A673 (cell line): ENCODE measurements around the gene G3BP2. TPM values are rescaled to one million over a fixed set of nuclear protein-coding genes. Genes with fewer than 3 reads are reported as not detected.

Experiments used
- BruUV-seq: library from RNA; stranded (reverse); fragments of 400-500 nt; replicated peaks from 2 replicates; lab custom pipeline; 2021; lab: Mats Ljungman, UMichigan
- CTCF ChIA-PET: fragments of 300-600 bp; sonication (Branson Sonifier 250); formaldehyde crosslinking; loops from one replicate; lab custom pipeline; 2022; ENCODE audit warnings: antibody characterized with exemption; lab: Charles Lee
- POLR2A ChIA-PET: fragments of 300-600 bp; sonication (Branson Sonifier 250); formaldehyde crosslinking; loops from one replicate; lab custom pipeline; 2022; ENCODE audit warnings: antibody characterized with exemption; ENCODE audit not compliant: low non-redundant PET; lab: Charles Lee
- DNase-seq: peaks from one replicate; pipeline ENCODE4 v3.0.0-alpha.2; 2015; ENCODE audit warnings: low spot score
- H3K27ac ChIP-seq: fragments of 200-600 bp; sonication (generic); 2 replicates; pipeline ENCODE4 v1.5.1; 2016; ENCODE audit warnings: mixed run types, low read depth, mild to moderate bottlenecking, mixed read lengths, antibody characterized with exemption, low read length; ENCODE audit not compliant: poor library complexity, severe bottlenecking
- H3K27me3 ChIP-seq: fragments of 200-600 bp; sonication (generic); replicated peaks from 2 replicates; pipeline ENCODE4 v1.6.1; 2017; ENCODE audit warnings: mixed run types, low read depth, mild to moderate bottlenecking, mixed read lengths, antibody characterized with exemption, low read length; ENCODE audit not compliant: insufficient read depth, poor library complexity
- H3K36me3 ChIP-seq: fragments of 200-600 bp; sonication (generic); 2 replicates; pipeline ENCODE4 v1.6.1; 2016; ENCODE audit warnings: mixed run types, mild to moderate bottlenecking, mixed read lengths, antibody characterized with exemption, low read length; ENCODE audit not compliant: insufficient read depth, poor library complexity, severe bottlenecking
- H3K4me1 ChIP-seq: fragments of 200-600 bp; sonication (generic); 2 replicates; pipeline ENCODE4 v1.6.1; 2017; ENCODE audit warnings: mixed run types, mild to moderate bottlenecking, mixed read lengths, antibody characterized with exemption, low read length; ENCODE audit not compliant: insufficient read depth, poor library complexity, severe bottlenecking
- H3K4me3 ChIP-seq: fragments of 200-600 bp; sonication (generic); 2 replicates; pipeline ENCODE4 v1.5.1; 2016; ENCODE audit warnings: low read depth, mixed run types, mild to moderate bottlenecking, mixed read lengths, low read length; ENCODE audit not compliant: poor library complexity, severe bottlenecking
- H3K9me3 ChIP-seq: fragments of 200-600 bp; sonication (generic); 2 replicates; pipeline ENCODE4 v1.6.1; 2016; ENCODE audit warnings: mixed run types, low read depth, mild to moderate bottlenecking, mixed read lengths, antibody characterized with exemption, low read length; ENCODE audit not compliant: poor library complexity, severe bottlenecking
- CTCF ChIP-seq: fragments of 300-800, 200-600 bp; sonication (generic); conservative IDR thresholded peaks from 2 replicates; pipeline ENCODE4 v1.5.1; 2017; ENCODE audit warnings: low read depth, mild to moderate bottlenecking, antibody characterized with exemption, low read length, moderate library complexity, mixed read lengths
- EZH2 ChIP-seq: fragments of 200-600 bp; sonication (generic); IDR thresholded peaks from 2 replicates; pipeline ENCODE4 v1.6.1; 2017; ENCODE audit warnings: borderline replicate concordance, low read depth, mild to moderate bottlenecking, mixed read lengths, antibody characterized with exemption, low read length; ENCODE audit not compliant: poor library complexity, severe bottlenecking
- intact Hi-C: fragments of 100-400 bp; cut with micrococcal nuclease; formaldehyde crosslinking; loops from one replicate; pipeline ENCODE4 v1.10.0; 2022; ENCODE audit not compliant: unreplicated experiment
- total RNA-seq: library from RNA; stranded (reverse); gene quantifications from 2 replicates; pipeline ENCODE4 v1.2.3, GENCODE V29; 2021

G3BP2 gene
- total RNA-seq, 1 experiment from 2014 or later = 124 TPM

- POLR2A ChIA-PET = no interaction called here
- CTCF ChIA-PET = no interaction called here
- intact Hi-C loops = no loop called here
- DNase-seq = no peak
- H3K27me3 ChIP-seq = no peaks in the 10 kb centered on the region
- TF ChIP-seq EZH2 (no peak), CTCF (no peak)
- no peak overlapping the region for H3K4me3 ChIP-seq
- H3K27ac ChIP-seq = no peak overlapping the region
- no peaks in the 10 kb centered on the region for H3K4me1 ChIP-seq
- H3K9me3 ChIP-seq = no peaks in the 10 kb centered on the region
- BruUV-seq = no TSS peak
- H3K36me3 ChIP-seq = peaks cover 32% of the 10 kb centered on the region
Observed at GRCh38 chr4:75644095-75644494, 29.1 kb downstream of the G3BP2 start.

GRCh38 chr4:75643651-75644050, 29.6 kb downstream of the G3BP2 start:
- no peak for TF ChIP-seq EZH2
- TF ChIP-seq CTCF = no peak
- Histone ChIP-seq H3K36me3 (peaks cover 32% of the 10 kb centered on the region), H3K4me3 (no peak overlapping the region), H3K9me3 (no peaks in the 10 kb centered on the region), H3K27me3 (no peaks in the 10 kb centered on the region), H3K27ac (no peak overlapping the region), H3K4me1 (no peaks in the 10 kb centered on the region)
- no peak for DNase-seq
- no TSS peak for BruUV-seq
- ChIA-PET POLR2A (no interaction called here), CTCF (no interaction called here)
- intact Hi-C loops = no loop called here

- intact Hi-C loops = no loop called here
- H3K4me1 ChIP-seq = no peaks in the 10 kb centered on the region
- H3K27me3 ChIP-seq = no peaks in the 10 kb centered on the region
- no peak overlapping the region for H3K27ac ChIP-seq
- H3K4me3 ChIP-seq = no peak overlapping the region
- no peak for DNase-seq
- H3K36me3 ChIP-seq = peaks cover 3% of the 10 kb centered on the region
- no TSS peak for BruUV-seq
- POLR2A ChIA-PET = no interaction called here
- TF ChIP-seq CTCF (no peak), EZH2 (no peak)
- no peaks in the 10 kb centered on the region for H3K9me3 ChIP-seq
- CTCF ChIA-PET = no interaction called here
Observed at GRCh38 chr4:75639124-75639695, 34.0 kb downstream of the G3BP2 start.
